IPS-20b (cell line): ENCODE results near the gene CDCA4.
"Not testable (repeated sequence)": the region's sequence is repeated elsewhere in the genome, so short reads cannot be mapped to it uniquely, and the experiment has no call there.

Experiments
- H3K27ac ChIP-seq: one replicate; pipeline ENCODE4 v1.5.1; 2013; ENCODE audit warnings: low read length
- H3K27me3 ChIP-seq: 2 replicates; pipeline ENCODE4 v1.6.1; 2013; ENCODE audit warnings: mild to moderate bottlenecking, low read length, inconsistent platforms; ENCODE audit not compliant: insufficient read depth
- H3K36me3 ChIP-seq: 2 replicates; pipeline ENCODE4 v1.6.1; 2013; ENCODE audit warnings: low read depth, mild to moderate bottlenecking, inconsistent platforms, low read length, moderate library complexity; ENCODE audit not compliant: insufficient read depth
- H3K4me1 ChIP-seq: 2 replicates; pipeline ENCODE4 v1.6.1; 2013; ENCODE audit warnings: mild to moderate bottlenecking, control low read depth, inconsistent platforms, low read length, moderate library complexity; ENCODE audit not compliant: insufficient read depth
- H3K4me3 ChIP-seq: 2 replicates; pipeline ENCODE4 v1.5.1; 2013; ENCODE audit warnings: mild to moderate bottlenecking, low read length, inconsistent platforms
- H3K9ac ChIP-seq: 2 replicates; pipeline ENCODE4 v1.6.1; 2013; ENCODE audit warnings: low read depth, mild to moderate bottlenecking, inconsistent platforms, low read length, moderate library complexity
- H3K9me3 ChIP-seq: 2 replicates; pipeline ENCODE4 v1.6.1; 2013; ENCODE audit warnings: mild to moderate bottlenecking, low read depth, low read length, inconsistent platforms; ENCODE audit not compliant: insufficient read depth

Gene CDCA4

DNA sequence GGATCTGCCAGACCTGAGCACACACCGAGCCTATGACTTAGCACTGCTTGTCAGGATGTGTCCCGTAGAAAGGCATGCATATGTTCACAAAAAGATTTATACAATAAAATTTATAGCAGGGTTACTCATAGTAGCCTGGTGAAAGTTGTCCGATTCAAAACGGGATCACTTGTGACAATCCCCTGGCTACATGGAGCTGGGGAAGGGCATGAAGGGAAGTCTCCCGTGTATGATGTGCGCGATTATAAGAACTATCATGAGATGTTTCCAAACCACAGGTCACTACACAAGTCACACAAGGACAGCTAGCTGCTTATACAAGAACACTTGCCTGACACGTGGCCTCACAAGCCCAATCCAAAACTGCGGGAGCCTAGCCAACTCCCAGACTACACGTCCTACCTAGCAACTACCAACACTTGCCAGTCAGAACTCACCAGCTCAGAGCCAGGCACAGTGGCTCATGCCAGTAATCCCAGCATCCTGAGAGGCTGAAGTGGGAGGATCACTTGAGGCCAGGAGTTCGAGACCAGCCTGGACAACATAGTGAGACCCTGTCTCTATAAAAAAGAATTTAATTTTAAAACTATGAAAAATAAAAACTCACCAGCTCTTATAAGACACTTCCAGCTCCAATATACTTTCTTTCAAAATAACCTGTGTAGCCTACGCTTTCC is 7.5 kb upstream of the CDCA4 start:
- H3K4me3 ChIP-seq = no peak overlapping the region
- no peak overlapping the region for H3K27ac ChIP-seq
- peaks cover 21% of the 10 kb centered on the region for H3K27me3 ChIP-seq
- H3K9ac ChIP-seq = no peak overlapping the region
- no peaks in the 10 kb centered on the region for H3K4me1 ChIP-seq
- no peaks in the 10 kb centered on the region for H3K9me3 ChIP-seq
- H3K36me3 ChIP-seq = no peaks in the 10 kb centered on the region

DNA sequence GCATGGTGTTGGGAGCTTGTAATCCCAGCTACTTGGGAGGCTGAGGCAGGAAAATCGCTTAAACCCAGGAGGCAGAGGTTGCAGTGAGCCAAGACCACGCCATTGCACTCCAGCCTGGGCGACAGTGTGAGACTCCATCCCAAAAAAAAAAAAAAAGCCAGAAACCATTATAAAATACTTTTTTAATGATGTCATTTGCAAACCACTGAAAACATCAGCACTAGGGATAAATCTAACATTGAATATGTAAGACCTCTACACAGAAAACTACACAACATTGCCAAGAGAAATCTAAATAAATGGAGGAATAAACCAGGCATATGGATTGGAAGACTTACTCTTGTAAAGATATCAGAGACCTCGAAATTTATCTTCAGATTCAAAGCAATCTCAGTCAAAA is 6.8 kb upstream of the CDCA4 start:
- H3K27me3 ChIP-seq = peaks cover 14% of the 10 kb centered on the region; the same call in 1 of the 2 replicates
- H3K4me1 ChIP-seq, H3K27ac ChIP-seq, H3K9ac ChIP-seq, H3K4me3 ChIP-seq, H3K9me3 ChIP-seq, H3K36me3 ChIP-seq: not testable (repeated sequence)

DNA sequence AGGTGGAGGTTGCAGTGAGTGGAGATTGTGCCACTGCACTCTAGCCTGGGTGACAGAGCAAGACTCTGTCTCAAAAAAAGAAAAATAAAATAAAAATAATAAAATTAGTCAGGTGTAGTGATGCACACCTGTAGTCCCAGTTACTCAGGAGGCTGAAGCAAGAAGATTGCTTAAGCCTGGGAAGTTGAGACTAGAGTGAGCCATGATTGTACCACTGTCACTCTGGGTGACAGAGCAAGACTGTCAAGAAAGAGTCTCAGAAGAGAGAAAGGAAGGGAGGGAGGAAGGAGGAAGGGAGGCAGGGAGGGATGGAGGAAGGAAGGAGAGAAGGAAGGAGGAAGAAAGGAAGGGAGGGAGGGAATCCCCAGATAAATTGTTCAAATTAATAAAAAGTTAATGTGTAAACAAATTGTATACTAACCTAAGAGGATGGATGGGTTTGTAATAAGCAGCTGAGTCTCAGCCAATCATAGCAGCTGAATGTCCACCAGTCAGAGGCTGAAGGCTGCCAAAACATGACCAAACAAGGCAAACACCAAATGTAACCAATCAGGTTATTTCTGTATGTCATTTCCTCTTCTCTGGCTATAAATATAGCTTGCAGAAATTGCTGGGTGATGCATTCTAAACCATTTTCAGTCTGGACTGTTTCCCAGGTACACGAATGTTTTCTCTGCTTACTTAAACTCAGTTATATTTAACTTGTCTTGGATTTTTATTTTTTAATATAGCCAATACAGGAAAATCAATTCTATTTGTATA is 6.1 kb upstream of the CDCA4 start:
- H3K9ac ChIP-seq = no peak overlapping the region
- H3K4me1 ChIP-seq = peaks cover 3% of the 10 kb centered on the region; the same call in 1 of the 2 replicates
- no peak overlapping the region for H3K27ac ChIP-seq
- no peak overlapping the region for H3K4me3 ChIP-seq
- H3K9me3 ChIP-seq = no peaks in the 10 kb centered on the region
- peaks cover 7% of the 10 kb centered on the region; the same call in 1 of the 2 replicates for H3K27me3 ChIP-seq
- no peaks in the 10 kb centered on the region for H3K36me3 ChIP-seq

DNA sequence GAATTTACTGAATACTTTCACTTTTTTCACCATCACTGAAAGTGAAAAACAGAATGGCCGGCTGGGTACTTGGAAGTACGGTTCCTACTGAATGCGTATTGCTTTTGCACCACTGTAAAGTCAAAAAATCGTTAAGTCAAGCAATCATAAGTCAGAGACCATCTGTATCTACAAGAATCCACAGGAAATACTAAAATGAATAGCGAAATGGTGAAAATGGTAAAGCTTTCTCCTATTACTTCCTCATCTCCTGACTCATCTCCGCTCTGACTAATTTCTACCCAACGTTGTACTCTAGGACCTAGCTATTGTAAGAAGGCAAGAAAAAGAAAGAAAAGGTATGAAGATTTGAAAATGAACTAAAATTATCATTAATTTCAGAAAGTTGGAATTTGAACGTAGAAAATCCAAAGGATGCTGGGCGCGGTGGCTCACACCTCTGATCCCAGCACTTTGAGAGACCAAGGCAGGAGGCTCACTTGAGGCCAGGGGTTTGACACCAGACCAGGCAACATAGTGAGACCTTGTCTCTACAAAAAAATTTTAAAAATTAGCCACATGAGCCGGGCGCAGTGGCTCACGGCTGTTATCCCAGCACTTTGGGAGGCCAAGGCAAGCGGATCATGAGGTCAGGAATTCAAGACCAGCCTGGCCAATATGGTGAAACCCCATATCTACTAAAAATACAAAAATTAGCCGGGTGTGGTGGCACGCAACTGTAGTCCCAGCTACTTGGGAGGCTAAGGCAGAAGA is 5.3 kb upstream of the CDCA4 start:
- no peaks in the 10 kb centered on the region for H3K36me3 ChIP-seq
- H3K27ac ChIP-seq = no peak overlapping the region
- no peak overlapping the region for H3K4me3 ChIP-seq
- H3K27me3 ChIP-seq = peaks cover 5% of the 10 kb centered on the region; the same call in 1 of the 2 replicates
- no peaks in the 10 kb centered on the region for H3K9me3 ChIP-seq
- peaks cover 4% of the 10 kb centered on the region; the same call in 1 of the 2 replicates for H3K4me1 ChIP-seq
- H3K9ac ChIP-seq = no peak overlapping the region

DNA sequence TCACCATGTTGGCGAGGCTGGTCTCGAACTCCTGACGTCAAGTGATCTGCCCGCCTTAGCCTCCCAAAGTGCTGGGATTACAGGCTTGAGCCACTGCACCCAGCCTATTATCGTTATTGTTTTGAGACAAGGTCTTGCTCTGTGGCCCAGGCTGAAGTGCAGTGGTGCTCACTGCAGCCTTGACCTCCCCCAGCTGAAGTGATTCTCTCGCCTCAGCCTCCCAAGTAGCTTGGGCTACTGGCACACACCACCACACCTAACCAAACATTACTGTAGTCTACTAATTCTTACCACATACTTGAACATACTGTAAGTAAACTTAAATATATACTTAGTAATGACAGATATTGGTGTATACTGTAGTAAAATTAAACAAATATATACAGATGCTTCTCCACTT is 4.5 kb upstream of the CDCA4 start:
- H3K27me3 ChIP-seq = no peaks in the 10 kb centered on the region; the same call in 1 of the 2 replicates
- no peak overlapping the region for H3K4me3 ChIP-seq
- no peaks in the 10 kb centered on the region for H3K36me3 ChIP-seq
- H3K9me3 ChIP-seq = no peaks in the 10 kb centered on the region
- H3K4me1 ChIP-seq = peaks cover 4% of the 10 kb centered on the region; the same call in 1 of the 2 replicates
- H3K9ac ChIP-seq = no peak overlapping the region
- H3K27ac ChIP-seq = no peak overlapping the region

DNA sequence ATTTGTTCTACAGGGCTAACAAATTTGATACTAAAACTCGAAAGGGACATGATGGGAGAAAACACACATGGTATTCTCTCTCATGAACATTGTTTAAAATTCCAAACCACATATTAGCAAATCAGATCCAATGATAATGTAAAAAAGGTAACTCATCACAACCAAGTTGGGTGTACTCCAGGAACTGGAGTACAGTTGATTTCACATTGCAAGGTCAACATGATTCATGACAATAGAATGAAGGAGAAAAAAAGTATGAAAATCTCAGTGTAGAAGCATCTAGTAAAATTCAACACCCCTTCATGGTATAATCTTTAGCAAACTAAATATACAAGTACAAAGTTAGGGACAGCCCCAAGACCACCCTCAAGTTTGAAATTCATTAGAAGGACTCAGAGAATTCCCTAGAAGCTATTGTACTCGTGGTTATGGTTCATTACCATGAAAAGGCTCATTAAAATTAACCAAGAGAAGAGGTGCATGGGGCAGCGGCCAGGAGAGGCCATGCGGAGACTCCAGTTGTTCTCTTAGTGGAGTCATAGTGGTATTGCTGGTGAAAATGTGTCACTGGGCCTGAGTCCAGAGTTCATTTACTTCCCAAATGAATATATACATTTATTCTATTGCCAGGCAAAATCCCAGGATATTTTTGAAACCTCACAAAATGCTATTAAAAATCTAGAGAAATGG is 3.1 kb upstream of the CDCA4 start:
- no peak overlapping the region for H3K27ac ChIP-seq
- H3K9me3 ChIP-seq = no peaks in the 10 kb centered on the region
- H3K9ac ChIP-seq = no peak overlapping the region
- H3K4me1 ChIP-seq = peaks cover 11% of the 10 kb centered on the region
- no peaks in the 10 kb centered on the region for H3K36me3 ChIP-seq
- no peaks in the 10 kb centered on the region; the same call in 1 of the 2 replicates for H3K27me3 ChIP-seq
- no peak overlapping the region for H3K4me3 ChIP-seq

DNA sequence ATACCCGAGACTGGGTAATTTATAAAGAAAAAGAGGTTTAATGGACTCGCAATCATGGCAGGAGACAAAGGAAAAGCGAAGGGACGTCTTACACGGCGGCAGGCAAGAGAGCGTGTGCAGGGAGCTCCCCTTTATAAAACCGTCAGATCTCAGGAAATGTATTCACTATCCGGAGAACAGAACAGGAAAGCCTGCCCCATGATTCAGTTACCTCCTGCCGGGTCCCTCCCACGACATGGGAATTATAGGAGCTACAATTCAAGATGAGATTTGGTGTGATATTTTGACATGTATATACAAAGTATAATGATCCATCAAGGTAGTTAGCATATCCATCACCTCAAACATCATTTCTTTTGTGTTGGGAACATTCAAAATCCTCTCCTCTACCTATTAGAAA is 2.3 kb upstream of the CDCA4 start:
- H3K9me3 ChIP-seq = no peaks in the 10 kb centered on the region
- H3K4me3 ChIP-seq = no peak overlapping the region
- H3K36me3 ChIP-seq = peaks cover 2% of the 10 kb centered on the region
- no peak overlapping the region for H3K9ac ChIP-seq
- H3K27ac ChIP-seq = no peak overlapping the region
- H3K27me3 ChIP-seq = no peaks in the 10 kb centered on the region; the same call in 1 of the 2 replicates
- H3K4me1 ChIP-seq = peaks cover 11% of the 10 kb centered on the region

DNA sequence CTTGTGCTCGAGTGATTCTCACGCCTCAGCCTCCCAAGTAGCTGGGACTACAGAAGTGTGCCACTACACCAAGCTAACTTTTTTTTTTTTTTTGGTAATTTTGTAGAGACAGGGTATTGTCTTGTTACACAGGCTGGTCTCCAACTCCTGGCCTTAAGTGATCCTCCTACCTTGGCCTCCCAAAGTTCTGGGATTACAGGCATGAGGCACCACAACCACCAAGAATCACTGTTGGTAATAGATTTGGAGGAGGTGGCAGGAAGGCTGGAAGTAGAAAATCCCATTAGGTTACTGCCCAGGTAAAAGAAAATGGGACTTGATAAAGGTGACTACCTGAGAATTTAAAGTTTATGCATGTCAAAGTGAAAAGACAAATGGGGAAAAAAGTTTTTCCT is 1.4 kb upstream of the CDCA4 start:
- peak overlapping the region; percentile 96; the same call in 1 of the 2 replicates for H3K9ac ChIP-seq
- H3K27ac ChIP-seq = no peak overlapping the region
- no peaks in the 10 kb centered on the region for H3K27me3 ChIP-seq
- H3K9me3 ChIP-seq = no peaks in the 10 kb centered on the region
- H3K4me1 ChIP-seq = peaks cover 16% of the 10 kb centered on the region
- H3K4me3 ChIP-seq = peak overlapping the region; percentile 95
- peaks cover 9% of the 10 kb centered on the region for H3K36me3 ChIP-seq

DNA sequence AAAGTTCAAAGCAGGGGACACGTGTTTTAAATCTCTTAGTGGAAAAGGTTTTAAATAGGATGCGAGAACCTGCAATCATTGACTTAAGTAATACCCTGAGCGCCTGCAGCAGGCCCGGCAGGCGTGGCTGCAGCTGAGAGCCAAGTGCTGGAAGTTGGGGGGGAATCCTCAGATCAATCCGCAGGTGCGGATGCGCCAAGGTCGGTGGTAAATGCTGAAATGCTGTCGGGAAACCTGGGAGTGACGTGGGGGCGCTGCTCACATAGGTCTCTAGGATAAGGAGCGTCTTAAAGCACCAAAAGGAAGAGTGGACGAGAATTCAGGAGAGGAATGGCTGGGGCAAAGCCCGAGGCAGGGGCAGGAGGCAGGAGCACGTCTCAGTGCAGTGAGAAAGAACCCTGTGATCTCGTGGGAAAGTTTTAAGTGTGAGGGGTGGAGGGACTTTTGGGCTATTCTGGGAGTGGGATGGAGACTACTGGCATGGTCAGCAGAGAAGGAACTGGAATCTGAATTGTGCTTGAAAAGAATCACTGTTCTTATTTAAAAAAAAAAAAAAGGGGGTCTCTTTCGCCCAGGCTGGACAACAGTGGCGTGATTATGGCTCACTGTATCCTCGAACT is 883 bp upstream of the CDCA4 start:
- Histone ChIP-seq H3K4me3 (peak overlapping the region; percentile 95), H3K9me3 (no peaks in the 10 kb centered on the region), H3K27ac (peak overlapping the region; percentile 85), H3K36me3 (peaks cover 11% of the 10 kb centered on the region), H3K9ac (peak overlapping the region; percentile 96), H3K4me1 (peaks cover 17% of the 10 kb centered on the region), H3K27me3 (no peaks in the 10 kb centered on the region)

DNA sequence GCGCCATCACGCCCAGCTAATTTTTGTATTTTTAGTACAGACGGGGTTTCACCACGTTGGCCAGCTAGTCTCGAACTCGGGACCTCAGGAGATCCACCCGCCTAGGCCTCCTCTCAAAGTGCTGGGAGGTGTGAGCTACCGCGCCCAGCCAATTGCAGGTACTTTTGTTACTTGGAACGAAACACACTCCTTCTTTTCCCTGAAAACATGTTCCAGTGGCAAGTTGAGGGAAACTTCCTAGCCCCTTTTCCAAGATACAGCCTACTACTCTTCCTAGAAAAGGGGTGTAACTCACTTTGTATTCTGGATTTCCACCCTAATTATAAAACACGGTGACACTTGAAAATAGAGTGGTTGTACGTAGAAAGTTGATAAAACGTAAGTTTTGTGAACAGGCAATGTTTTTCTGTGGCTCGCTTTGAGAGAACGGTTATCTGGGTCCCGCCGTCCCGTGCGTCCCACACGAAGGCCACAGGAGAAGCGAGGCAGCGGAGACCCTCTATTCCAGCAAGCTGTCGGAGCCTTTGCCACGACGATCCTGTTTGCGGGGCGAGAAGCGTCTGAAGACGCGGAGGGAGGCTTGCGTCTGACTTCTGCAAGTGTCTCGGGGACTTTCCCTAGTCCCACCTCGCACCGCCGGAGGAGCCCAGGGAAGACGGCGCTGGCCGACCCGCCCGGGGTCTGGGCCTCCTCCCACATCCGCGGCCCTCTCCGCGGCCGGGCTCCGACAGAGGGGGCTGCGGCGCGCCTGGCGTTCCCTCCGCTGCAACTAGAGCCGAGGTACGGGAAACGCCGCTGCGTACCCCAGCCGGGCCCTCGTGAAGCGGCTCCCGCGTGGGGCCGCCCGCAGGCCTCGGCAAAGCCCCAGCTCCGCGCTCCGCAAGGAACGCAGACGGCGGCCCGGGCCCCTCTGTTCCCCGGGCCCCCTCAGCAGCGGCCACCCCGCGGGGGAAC is 745 bp downstream of the CDCA4 start:
- Histone ChIP-seq H3K4me3 (peak overlapping the region; percentile 89), H3K9me3 (no peaks in the 10 kb centered on the region), H3K27me3 (no peaks in the 10 kb centered on the region), H3K4me1 (peaks cover 29% of the 10 kb centered on the region), H3K27ac (peak overlapping the region; percentile 46), H3K9ac (peak overlapping the region; percentile 89), H3K36me3 (peaks cover 20% of the 10 kb centered on the region)
